Measurements from ENCODE around the gene SLC26A2. TPM values are rescaled to one million over a fixed set of nuclear protein-coding genes. Genes with fewer than 3 reads are reported as not detected.

Gene SLC26A2
- total and polyA plus RNA-seq, 2 donors (not counting 1 experiment from before 2014, with no cell fraction given): 2.1 to 13.2 TPM

- CTCF ChIA-PET: interaction anchor here (0.6 kb wide), 1 partner anchor 1719 kb away, joined by 4 read pairs; no protein-coding TSS in a partner anchor
- H3K4me1 ChIP-seq (ENCODE audit: control insufficient read depth in 2 of 2, insufficient read depth in 2 of 2, low read length in 2 of 2): no peaks in the 10 kb centered on the region
- TF ChIP-seq EZH2 (IDR thresholded peaks at IDR 0.05; ENCODE audit: borderline replicate concordance, insufficient read depth, low read depth, low read length, poor library complexity, severe bottlenecking): no peak
- TF ChIP-seq, protein P1, sequence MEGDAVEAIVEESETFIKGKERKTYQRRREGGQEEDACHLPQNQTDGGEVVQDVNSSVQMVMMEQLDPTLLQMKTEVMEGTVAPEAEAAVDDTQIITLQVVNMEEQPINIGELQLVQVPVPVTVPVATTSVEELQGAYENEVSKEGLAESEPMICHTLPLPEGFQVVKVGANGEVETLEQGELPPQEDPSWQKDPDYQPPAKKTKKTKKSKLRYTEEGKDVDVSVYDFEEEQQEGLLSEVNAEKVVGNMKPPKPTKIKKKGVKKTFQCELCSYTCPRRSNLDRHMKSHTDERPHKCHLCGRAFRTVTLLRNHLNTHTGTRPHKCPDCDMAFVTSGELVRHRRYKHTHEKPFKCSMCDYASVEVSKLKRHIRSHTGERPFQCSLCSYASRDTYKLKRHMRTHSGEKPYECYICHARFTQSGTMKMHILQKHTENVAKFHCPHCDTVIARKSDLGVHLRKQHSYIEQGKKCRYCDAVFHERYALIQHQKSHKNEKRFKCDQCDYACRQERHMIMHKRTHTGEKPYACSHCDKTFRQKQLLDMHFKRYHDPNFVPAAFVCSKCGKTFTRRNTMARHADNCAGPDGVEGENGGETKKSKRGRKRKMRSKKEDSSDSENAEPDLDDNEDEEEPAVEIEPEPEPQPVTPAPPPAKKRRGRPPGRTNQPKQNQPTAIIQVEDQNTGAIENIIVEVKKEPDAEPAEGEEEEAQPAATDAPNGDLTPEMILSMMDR (IDR thresholded peaks at IDR 0.05): no peak
- H3K4me3 ChIP-seq (ENCODE audit: control extremely low read depth in 1 of 5, extremely low read depth in 1 of 5, insufficient read depth in 1 of 5, low read depth in 2 of 5, low read length in 4 of 5): no peak overlapping the region
- Mint-ChIP-seq H3K9me3 (ENCODE audit: insufficient read depth) (no peaks in the 10 kb centered on the region), H3K27ac (no peak overlapping the region), H3K4me1 (peaks cover 4% of the 10 kb centered on the region), H3K4me3 (no peak overlapping the region), H3K27me3 (peaks cover 25% of the 10 kb centered on the region)
- no peaks in the 10 kb centered on the region for H3K79me2 ChIP-seq (ENCODE audit: control insufficient read depth, insufficient read depth, low read length)
- no peaks in the 10 kb centered on the region for H3K36me3 ChIP-seq (replicated peaks in 1 of 2; ENCODE audit: control extremely low read depth in 1 of 2, control insufficient read depth in 1 of 2, extremely low read depth in 1 of 2, insufficient read depth in 2 of 2, low read length in 1 of 2)
- H3K9ac ChIP-seq (ENCODE audit: low read length): no peak overlapping the region
- 100% methylated on average over 1 of the region's 1 CpG for WGBS (ENCODE audit: insufficient coverage)
- no peaks in the 10 kb centered on the region for H3K9me3 ChIP-seq (ENCODE audit: control extremely low read depth in 1 of 3, control insufficient read depth in 2 of 3, insufficient read depth in 1 of 3, low read length in 2 of 3)
- no peaks in the 10 kb centered on the region for H4K20me1 ChIP-seq (ENCODE audit: control insufficient read depth, insufficient read depth, low read length, poor library complexity, severe bottlenecking)
- ATAC-seq (ENCODE audit: low read depth) (no peak), DNase-seq (no peak)
- intact Hi-C loops (cut with micrococcal nuclease): no loop called here
- no peak overlapping the region for H2AFZ ChIP-seq (ENCODE audit: insufficient read depth, low read depth, low read length, poor library complexity, severe bottlenecking)
- no peak overlapping the region for H3K4me2 ChIP-seq (replicated peaks; ENCODE audit: low read depth, low read length, poor library complexity, severe bottlenecking)
- POLR2A ChIA-PET: no interaction called here
- H3K27me3 ChIP-seq (replicated peaks in 1 of 4; ENCODE audit: control extremely low read depth in 1 of 4, control insufficient read depth in 3 of 4, insufficient read depth in 4 of 4, low read length in 3 of 4): peaks cover 0 to 4% (median 1%) of the 10 kb centered on the region in 4 experiments
- no peak overlapping the region for H3K27ac ChIP-seq (ENCODE audit: low read length in 2 of 2)
These were observed 49.5 kb upstream of the SLC26A2 start for GRCh38 chr5:149911031-149911430.

DNA sequence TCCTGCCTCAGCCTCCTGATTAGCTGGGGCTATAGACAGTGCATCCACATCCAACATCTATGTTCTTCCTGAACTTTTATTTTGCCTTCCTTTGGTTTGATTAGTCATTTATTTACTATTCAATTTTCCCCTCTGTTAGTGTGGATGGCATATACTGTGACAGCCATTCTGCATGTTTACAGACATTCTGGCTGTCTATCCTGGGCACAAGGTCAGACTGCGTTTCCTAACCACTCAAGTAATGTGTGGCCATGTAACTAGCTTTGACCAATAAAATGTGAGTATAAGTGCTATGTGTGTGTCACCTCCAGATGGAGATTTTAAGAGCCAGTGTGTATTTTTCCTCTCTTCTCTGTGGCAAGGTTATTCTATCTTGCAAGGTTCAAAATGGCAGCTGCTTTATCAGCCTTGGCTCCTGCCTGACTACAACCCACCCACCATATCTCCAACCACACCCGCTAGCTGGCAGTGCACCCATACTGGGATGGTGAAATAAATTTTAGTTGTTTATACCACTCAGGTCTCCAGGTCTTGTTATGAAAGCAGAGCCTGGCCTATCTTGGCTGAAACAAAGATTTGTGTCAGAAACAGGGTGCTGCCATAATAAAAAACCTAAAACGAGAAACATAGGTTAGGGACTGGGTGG, 48.2 kb upstream of the SLC26A2 start:
- DNase-seq: no peak
- no peak overlapping the region for H3K27ac ChIP-seq (ENCODE audit: low read length in 2 of 2)
- ATAC-seq (ENCODE audit: low read depth): no peak
- no peaks in the 10 kb centered on the region for H3K79me2 ChIP-seq (ENCODE audit: control insufficient read depth, insufficient read depth, low read length)
- ChIA-PET CTCF (interaction anchor here (1.2 kb wide), 1 partner anchor 36 kb away, joined by 3 read pairs; no protein-coding TSS in a partner anchor), POLR2A (no interaction called here)
- H3K27me3 Mint-ChIP-seq: peaks cover 27% of the 10 kb centered on the region
- H2AFZ ChIP-seq (ENCODE audit: insufficient read depth, low read depth, low read length, poor library complexity, severe bottlenecking): no peak overlapping the region
- WGBS (ENCODE audit: insufficient coverage): 71% methylated on average over 1 of the region's 3 CpGs
- peaks cover 0 to 4% (median 1%) of the 10 kb centered on the region in 4 experiments for H3K27me3 ChIP-seq (replicated peaks in 1 of 4; ENCODE audit: control extremely low read depth in 1 of 4, control insufficient read depth in 3 of 4, insufficient read depth in 4 of 4, low read length in 3 of 4)
- peaks cover 4% of the 10 kb centered on the region for H3K4me1 Mint-ChIP-seq
- intact Hi-C loops (cut with micrococcal nuclease): no loop called here
- no peak overlapping the region for H3K4me3 ChIP-seq (ENCODE audit: control extremely low read depth in 1 of 5, extremely low read depth in 1 of 5, insufficient read depth in 1 of 5, low read depth in 2 of 5, low read length in 4 of 5)
- H3K9me3 Mint-ChIP-seq (ENCODE audit: insufficient read depth): no peaks in the 10 kb centered on the region
- H3K27ac Mint-ChIP-seq: no peak overlapping the region
- TF ChIP-seq EZH2 (IDR thresholded peaks at IDR 0.05; ENCODE audit: borderline replicate concordance, insufficient read depth, low read depth, low read length, poor library complexity, severe bottlenecking): no peak
- TF ChIP-seq, protein P1 (IDR thresholded peaks at IDR 0.05): no peak
- H3K4me3 Mint-ChIP-seq: no peak overlapping the region
- no peak overlapping the region for H3K9ac ChIP-seq (ENCODE audit: low read length)
- H3K4me1 ChIP-seq (ENCODE audit: control insufficient read depth in 2 of 2, insufficient read depth in 2 of 2, low read length in 2 of 2): no peaks in the 10 kb centered on the region
- H4K20me1 ChIP-seq (ENCODE audit: control insufficient read depth, insufficient read depth, low read length, poor library complexity, severe bottlenecking): no peaks in the 10 kb centered on the region
- H3K36me3 ChIP-seq (replicated peaks in 1 of 2; ENCODE audit: control extremely low read depth in 1 of 2, control insufficient read depth in 1 of 2, extremely low read depth in 1 of 2, insufficient read depth in 2 of 2, low read length in 1 of 2): no peaks in the 10 kb centered on the region
- no peak overlapping the region for H3K4me2 ChIP-seq (replicated peaks; ENCODE audit: low read depth, low read length, poor library complexity, severe bottlenecking)
- no peaks in the 10 kb centered on the region for H3K9me3 ChIP-seq (ENCODE audit: control extremely low read depth in 1 of 3, control insufficient read depth in 2 of 3, insufficient read depth in 1 of 3, low read length in 2 of 3)

Measured in B cell (primary cell).